VCaP (cell line): Measurements from ENCODE around the gene ASB7.
"Not testable (repeated sequence)": the region's sequence is repeated elsewhere in the genome, so short reads cannot be mapped to it uniquely, and the experiment has no call there.

ENCODE experiments used
- H3K27ac ChIP-seq: fragments of 450-650 bp; 2 replicates; pipeline ENCODE4 v1.5.1; 2017
- CTCF ChIP-seq: fragments of 450-650 bp; conservative IDR thresholded peaks from 2 replicates; pipeline ENCODE4 v1.5.1; 2017; ENCODE audit warnings: mild to moderate bottlenecking, moderate library complexity

Gene ASB7

GRCh38 chr15:100672959-100673358 lies 70.6 kb downstream of the ASB7 start:
- no peak overlapping the region for H3K27ac ChIP-seq

GRCh38 chr15:100679151-100679550 lies 76.8 kb downstream of the ASB7 start:
- H3K27ac ChIP-seq, result not testable (repeated sequence)

More at GRCh38 chr15:100672959-100673358, 70.6 kb downstream of the ASB7 start:
- TF ChIP-seq CTCF, result no peak

DNA sequence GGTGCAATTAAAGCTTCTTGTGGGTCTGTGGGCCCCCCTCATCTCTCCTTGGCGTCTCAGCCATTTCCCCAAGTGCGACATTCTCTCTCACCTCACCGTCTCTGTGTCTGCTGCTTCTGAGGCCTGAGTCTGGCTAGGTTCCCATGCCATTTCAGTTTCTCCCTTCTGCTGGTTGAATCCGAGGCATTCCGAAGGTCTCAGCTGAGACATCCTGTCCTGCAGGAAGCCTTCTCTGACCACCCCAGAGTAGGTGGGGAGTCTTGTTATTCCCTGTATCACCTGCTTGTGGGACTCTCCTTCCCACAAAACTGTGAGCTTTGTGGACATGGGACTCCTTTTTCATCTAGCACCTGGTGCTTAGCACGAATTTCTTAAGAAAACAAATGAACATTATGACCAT lies 78.3 kb downstream of the ASB7 start:
- no peak overlapping the region for H3K27ac ChIP-seq
- TF ChIP-seq CTCF, result no peak

GRCh38 chr15:100681335-100681746 lies 79.0 kb downstream of the ASB7 start:
- TF ChIP-seq CTCF, result no peak
- no peak overlapping the region for H3K27ac ChIP-seq

GRCh38 chr15:100682468-100682867 lies 80.1 kb downstream of the ASB7 start:
- H3K27ac ChIP-seq, result no peak overlapping the region
- TF ChIP-seq CTCF, result no peak

- TF ChIP-seq CTCF, result no peak
- H3K27ac ChIP-seq, result no peak overlapping the region
These were observed 81.0 kb downstream of the ASB7 start for GRCh38 chr15:100683434-100683833.

GRCh38 chr15:100684591-100684990 lies 82.2 kb downstream of the ASB7 start:
- no peak for TF ChIP-seq CTCF
- no peak overlapping the region for H3K27ac ChIP-seq

- no peak for TF ChIP-seq CTCF
- no peak overlapping the region for H3K27ac ChIP-seq
These were observed 83.8 kb downstream of the ASB7 start for GRCh38 chr15:100686021-100686724.
